ENCODE results near the gene RARB.

Gene RARB

GRCh38 chr3:25471081-25471768, 43.2 kb downstream of the RARB start:
- in situ Hi-C loops (cut with MboI; ENCODE audit: low sequenced_read_pairs) = no loop called here

DNA sequence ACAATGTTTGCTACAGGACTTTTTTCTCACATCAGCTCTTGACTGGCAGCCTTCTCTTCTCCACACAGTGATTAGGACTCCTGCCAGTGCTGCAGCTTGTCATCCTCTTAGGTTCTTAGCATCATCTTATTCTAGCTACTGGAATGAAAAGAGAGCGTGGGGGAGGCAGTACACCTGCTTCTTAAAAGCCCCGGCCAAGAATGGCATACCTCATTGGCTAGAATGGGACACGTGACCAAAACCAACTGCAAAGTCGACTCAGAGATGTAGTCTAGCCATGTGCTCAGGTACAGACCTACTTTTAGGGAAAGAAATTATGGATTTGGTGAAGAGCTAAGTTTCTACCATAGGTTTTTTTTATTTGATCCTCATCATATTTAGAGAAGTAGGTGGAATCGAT, 44.1 kb downstream of the RARB start:
- in situ Hi-C loops (cut with MboI; ENCODE audit: low sequenced_read_pairs) = no loop called here

GRCh38 chr3:25472731-25473130, 44.7 kb downstream of the RARB start:
- in situ Hi-C loops (cut with MboI; ENCODE audit: low sequenced_read_pairs) = no loop called here

GRCh38 chr3:25473246-25473645, 45.2 kb downstream of the RARB start:
- in situ Hi-C loops (cut with MboI; ENCODE audit: low sequenced_read_pairs) = no loop called here

- in situ Hi-C loops (cut with MboI; ENCODE audit: low sequenced_read_pairs) = no loop called here
Observed at GRCh38 chr3:25474052-25474451, 46.0 kb downstream of the RARB start.

DNA sequence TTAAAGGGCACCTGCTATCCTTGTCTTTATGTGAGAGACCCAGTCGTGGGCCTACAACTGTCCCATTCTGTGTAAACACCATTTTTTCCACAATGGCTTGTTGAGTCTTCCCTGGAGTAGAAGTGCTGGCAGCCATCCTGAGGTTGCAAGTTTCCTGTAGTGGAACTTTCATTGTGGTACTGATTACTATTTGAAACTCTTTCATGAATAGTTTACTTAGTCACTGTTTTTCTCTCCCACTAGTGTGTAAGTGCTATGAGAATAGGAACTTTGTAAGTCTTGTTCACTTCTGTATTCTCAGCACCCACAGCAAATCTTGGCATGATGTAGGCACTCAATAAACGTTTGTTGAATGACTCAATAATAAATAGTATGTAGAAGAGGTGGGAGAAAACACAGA, 48.6 kb downstream of the RARB start:
- in situ Hi-C loops (cut with MboI; ENCODE audit: low sequenced_read_pairs) = no loop called here

DNA sequence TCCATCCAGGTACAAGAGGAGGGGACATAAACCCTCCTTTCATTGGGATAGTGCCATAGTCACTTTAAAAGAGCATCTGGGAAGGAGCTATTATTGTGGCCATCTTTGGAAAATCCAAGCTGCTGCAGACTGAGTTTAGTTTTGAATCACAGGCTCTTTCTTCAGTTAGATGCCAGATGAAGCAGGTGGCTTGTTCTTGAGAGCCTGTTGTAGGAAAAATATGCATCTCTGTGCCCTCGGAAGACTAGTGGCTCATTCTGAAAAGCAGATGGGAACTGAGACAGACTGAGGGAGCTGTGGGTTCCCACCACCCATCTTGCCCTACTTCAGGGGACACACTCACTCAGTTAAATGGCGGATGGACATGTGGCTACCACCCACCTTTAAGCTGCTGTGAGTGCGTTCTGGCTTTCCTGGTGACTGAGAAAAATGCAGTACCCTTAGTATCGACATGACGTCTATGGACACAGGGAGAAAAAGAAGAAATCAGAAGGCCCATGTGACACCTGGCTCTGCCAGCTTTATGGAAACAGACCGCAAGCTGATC, 50.2 kb downstream of the RARB start:
- in situ Hi-C loops (cut with MboI; ENCODE audit: low sequenced_read_pairs) = no loop called here

GRCh38 chr3:25478964-25479726, 51.1 kb downstream of the RARB start:
- in situ Hi-C loops (cut with MboI; ENCODE audit: low sequenced_read_pairs) = no loop called here

GRCh38 chr3:25479727-25480010, 51.6 kb downstream of the RARB start:
- in situ Hi-C loops (cut with MboI; ENCODE audit: low sequenced_read_pairs) = no loop called here

- in situ Hi-C loops (cut with MboI; ENCODE audit: low sequenced_read_pairs) = no loop called here
Observed at GRCh38 chr3:25480811-25481210, 52.7 kb downstream of the RARB start.

- in situ Hi-C loops (cut with MboI; ENCODE audit: low sequenced_read_pairs) = no loop called here
Observed at GRCh38 chr3:25481386-25481785, 53.3 kb downstream of the RARB start.

GRCh38 chr3:25483456-25483855, 55.4 kb downstream of the RARB start:
- in situ Hi-C loops (cut with MboI; ENCODE audit: low sequenced_read_pairs) = no loop called here

DNA sequence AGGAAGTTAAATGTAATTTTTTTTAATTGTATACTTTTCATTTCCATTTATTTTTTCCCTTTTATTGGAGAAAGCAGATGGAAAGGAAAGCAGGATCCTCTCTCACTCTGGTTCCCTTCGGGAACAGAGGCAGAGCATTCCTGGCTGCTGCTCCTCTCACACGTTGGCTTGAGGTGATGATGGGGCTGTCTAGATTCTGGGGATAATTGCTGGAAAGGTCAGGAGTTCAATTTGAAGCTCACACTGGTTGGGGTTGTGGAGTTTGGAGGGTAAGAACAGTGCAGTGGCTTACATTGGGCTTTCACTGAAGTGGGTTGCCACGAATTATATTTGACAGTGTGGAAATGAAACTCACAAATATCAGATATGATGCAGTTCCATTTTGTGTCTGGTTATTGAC, 57.6 kb downstream of the RARB start:
- in situ Hi-C loops (cut with MboI; ENCODE audit: low sequenced_read_pairs) = no loop called here

GRCh38 chr3:25486932-25487331, 58.9 kb downstream of the RARB start:
- in situ Hi-C loops (cut with MboI; ENCODE audit: low sequenced_read_pairs) = no loop called here

GRCh38 chr3:25489858-25490593, 62.0 kb downstream of the RARB start:
- in situ Hi-C loops (cut with MboI; ENCODE audit: low sequenced_read_pairs) = no loop called here

GRCh38 chr3:25493246-25493645, 65.2 kb downstream of the RARB start:
- in situ Hi-C loops (cut with MboI; ENCODE audit: low sequenced_read_pairs) = no loop called here

DNA sequence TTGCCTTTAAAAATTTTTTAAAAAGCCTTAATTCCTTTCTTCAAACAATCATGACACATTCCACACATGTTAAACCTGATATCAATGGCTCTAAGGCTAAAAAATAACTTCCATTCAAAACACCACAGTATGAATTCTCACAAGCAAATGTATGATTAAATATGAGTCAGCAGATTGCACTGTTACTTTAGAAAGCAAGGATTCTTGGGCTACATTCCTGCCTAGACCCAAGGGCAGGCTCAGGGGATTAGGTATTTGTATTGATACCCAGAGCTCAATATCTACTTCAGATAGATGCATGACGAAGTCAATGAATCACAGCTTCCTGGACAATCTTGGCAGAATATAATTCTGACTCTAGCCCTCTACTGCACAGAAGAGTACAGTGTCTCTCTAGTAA, 65.7 kb downstream of the RARB start:
- in situ Hi-C loops (cut with MboI; ENCODE audit: low sequenced_read_pairs) = no loop called here

DNA sequence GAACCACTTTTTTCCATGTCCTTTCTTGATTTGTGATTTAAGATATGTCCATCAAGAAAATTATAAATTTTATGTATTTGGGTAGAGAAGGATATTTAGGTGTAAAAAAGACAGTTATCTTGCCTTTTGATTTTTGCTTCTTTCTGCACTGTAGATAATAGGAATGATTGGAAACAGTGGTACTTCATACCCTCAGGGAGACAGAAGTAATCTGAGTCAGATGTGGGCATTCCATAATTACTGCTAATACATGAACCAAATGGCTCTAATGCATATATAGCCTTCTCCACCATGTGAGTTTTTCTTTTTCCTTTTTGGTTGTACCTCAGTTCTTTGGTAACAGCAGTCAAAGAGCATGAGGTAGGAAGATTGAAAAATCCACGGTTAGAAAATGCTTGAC, 67.2 kb downstream of the RARB start:
- in situ Hi-C loops (cut with MboI; ENCODE audit: low sequenced_read_pairs) = no loop called here

DNA sequence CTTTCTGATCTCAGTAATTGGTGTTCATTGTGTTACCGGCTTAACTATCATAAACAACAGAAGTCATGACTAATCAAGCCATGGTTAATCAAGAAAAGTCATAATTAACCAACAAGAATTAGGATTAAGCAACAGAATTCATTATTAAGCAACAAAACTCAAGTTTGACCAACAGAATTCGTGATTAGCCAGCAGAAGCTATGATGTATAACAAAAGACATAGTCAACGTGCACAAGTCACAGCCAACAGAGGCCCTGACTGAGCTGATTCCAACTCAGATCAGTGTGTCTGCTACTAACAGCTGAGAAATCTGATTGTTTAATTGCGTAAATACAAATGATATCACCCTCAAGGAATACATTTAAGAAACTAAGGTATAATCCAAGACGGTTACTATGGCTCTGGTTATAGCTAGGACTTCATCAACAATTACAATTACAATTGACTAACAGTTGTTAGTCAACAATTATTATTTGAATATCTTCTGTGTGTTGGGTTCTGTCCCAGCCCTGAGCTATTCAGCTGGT, 67.7 kb downstream of the RARB start:
- in situ Hi-C loops (cut with MboI; ENCODE audit: low sequenced_read_pairs) = no loop called here

- in situ Hi-C loops (cut with MboI; ENCODE audit: low sequenced_read_pairs) = no loop called here
Observed at GRCh38 chr3:25497096-25497495, 69.0 kb downstream of the RARB start.

- in situ Hi-C loops (cut with MboI; ENCODE audit: low sequenced_read_pairs) = no loop called here
Observed at GRCh38 chr3:25500706-25501210, 72.7 kb downstream of the RARB start.

All from HL-60/S4 treated with phorbol 12-myristate 13-acetate at 8.2 ng/mL for 4 days and 3 days (cell line).